ENCODE results near the gene FBXO15.

DNA sequence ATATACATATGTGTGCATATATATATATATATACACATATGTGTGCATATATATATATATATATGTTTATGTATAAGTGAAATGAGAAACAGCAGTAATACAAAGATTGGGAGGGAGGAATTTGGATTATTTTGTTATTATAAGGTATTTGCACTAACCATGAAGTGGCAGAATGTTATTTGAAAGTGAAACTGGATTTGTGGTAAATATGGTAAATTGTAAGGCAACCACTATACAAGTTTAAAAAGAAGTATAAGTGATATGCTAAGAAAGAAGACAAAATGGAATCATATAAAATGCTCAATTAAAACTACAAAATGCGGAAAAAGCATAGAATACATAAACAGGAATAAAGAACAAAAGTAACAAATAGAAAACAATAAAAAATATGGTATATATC lies 37.5 kb downstream of the FBXO15 start:
- TF ChIP-seq, protein P1, sequence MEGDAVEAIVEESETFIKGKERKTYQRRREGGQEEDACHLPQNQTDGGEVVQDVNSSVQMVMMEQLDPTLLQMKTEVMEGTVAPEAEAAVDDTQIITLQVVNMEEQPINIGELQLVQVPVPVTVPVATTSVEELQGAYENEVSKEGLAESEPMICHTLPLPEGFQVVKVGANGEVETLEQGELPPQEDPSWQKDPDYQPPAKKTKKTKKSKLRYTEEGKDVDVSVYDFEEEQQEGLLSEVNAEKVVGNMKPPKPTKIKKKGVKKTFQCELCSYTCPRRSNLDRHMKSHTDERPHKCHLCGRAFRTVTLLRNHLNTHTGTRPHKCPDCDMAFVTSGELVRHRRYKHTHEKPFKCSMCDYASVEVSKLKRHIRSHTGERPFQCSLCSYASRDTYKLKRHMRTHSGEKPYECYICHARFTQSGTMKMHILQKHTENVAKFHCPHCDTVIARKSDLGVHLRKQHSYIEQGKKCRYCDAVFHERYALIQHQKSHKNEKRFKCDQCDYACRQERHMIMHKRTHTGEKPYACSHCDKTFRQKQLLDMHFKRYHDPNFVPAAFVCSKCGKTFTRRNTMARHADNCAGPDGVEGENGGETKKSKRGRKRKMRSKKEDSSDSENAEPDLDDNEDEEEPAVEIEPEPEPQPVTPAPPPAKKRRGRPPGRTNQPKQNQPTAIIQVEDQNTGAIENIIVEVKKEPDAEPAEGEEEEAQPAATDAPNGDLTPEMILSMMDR (IDR thresholded peaks at IDR 0.05) = no peak
- no peak for TF ChIP-seq POLR2A (IDR thresholded peaks at IDR 0.05)
